ENCODE data around the gene NRTN.
"Not testable (repeated sequence)": the region's sequence is repeated elsewhere in the genome, so short reads cannot be mapped to it uniquely, and the experiment has no call there.

NRTN gene

GRCh38 chr19:5778402-5778801 lies 26.5 kb upstream of the NRTN start:
- Histone ChIP-seq H3K9ac (ENCODE audit: low read length) (no peak overlapping the region), H3K4me1 (ENCODE audit: low read length) (peaks cover 4% of the 10 kb centered on the region; the same call in 1 of the 2 replicates), H3K36me3 (replicated peaks; ENCODE audit: low read depth, low read length) (peaks cover 15% of the 10 kb centered on the region), H3K27me3 (ENCODE audit: low read depth, low read length) (no peaks in the 10 kb centered on the region), H3K9me3 (ENCODE audit: insufficient read depth, low read length) (no peaks in the 10 kb centered on the region), H3K79me2 (ENCODE audit: low read length) (no peaks in the 10 kb centered on the region), H3K4me3 (ENCODE audit: low read length) (no peak overlapping the region), H2AFZ (ENCODE audit: low read depth, low read length) (no peak overlapping the region), H3K27ac (ENCODE audit: low read length) (no peak overlapping the region), H4K20me1 (ENCODE audit: insufficient read depth, low read length) (no peaks in the 10 kb centered on the region), H3K4me2 (ENCODE audit: low read length) (no peak overlapping the region)
- TF ChIP-seq CTCF (IDR thresholded peaks at IDR 0.05; ENCODE audit: low read depth, low read length) (no peak), EZH2phosphoT487 (IDR thresholded peaks at IDR 0.05; ENCODE audit: low read depth) (no peak)

GRCh38 chr19:5780916-5781315 lies 24.0 kb upstream of the NRTN start:
- H3K79me2 ChIP-seq (ENCODE audit: low read length); H3K9me3 ChIP-seq (ENCODE audit: insufficient read depth, low read length); H3K9ac ChIP-seq (ENCODE audit: low read length); H3K4me3 ChIP-seq (ENCODE audit: low read length); H3K27ac ChIP-seq (ENCODE audit: low read length); H2AFZ ChIP-seq (ENCODE audit: low read depth, low read length); H3K27me3 ChIP-seq (ENCODE audit: low read depth, low read length); H3K4me2 ChIP-seq (ENCODE audit: low read length); H3K4me1 ChIP-seq (ENCODE audit: low read length); H4K20me1 ChIP-seq (ENCODE audit: insufficient read depth, low read length): not testable (repeated sequence)
- H3K36me3 ChIP-seq (replicated peaks; ENCODE audit: low read depth, low read length), result peaks cover 20% of the 10 kb centered on the region

- H3K79me2 ChIP-seq (ENCODE audit: low read length), result no peaks in the 10 kb centered on the region
- no peaks in the 10 kb centered on the region for H3K27me3 ChIP-seq (ENCODE audit: low read depth, low read length)
- no peak overlapping the region for H3K4me3 ChIP-seq (ENCODE audit: low read length)
- no peaks in the 10 kb centered on the region for H3K4me1 ChIP-seq (ENCODE audit: low read length)
- H3K27ac ChIP-seq (ENCODE audit: low read length), result no peak overlapping the region
- H3K9me3 ChIP-seq (ENCODE audit: insufficient read depth, low read length), result no peaks in the 10 kb centered on the region
- H4K20me1 ChIP-seq (ENCODE audit: insufficient read depth, low read length), result no peaks in the 10 kb centered on the region
- no peak for TF ChIP-seq EZH2phosphoT487 (IDR thresholded peaks at IDR 0.05; ENCODE audit: low read depth)
- TF ChIP-seq CTCF (IDR thresholded peaks at IDR 0.05; ENCODE audit: low read depth, low read length), result no peak
- H3K36me3 ChIP-seq (replicated peaks; ENCODE audit: low read depth, low read length), result peaks cover 34% of the 10 kb centered on the region
- no peak overlapping the region for H3K9ac ChIP-seq (ENCODE audit: low read length)
- H3K4me2 ChIP-seq (ENCODE audit: low read length), result no peak overlapping the region
- H2AFZ ChIP-seq (ENCODE audit: low read depth, low read length), result no peak overlapping the region
These were observed 22.5 kb upstream of the NRTN start for GRCh38 chr19:5782322-5782721.

- Histone ChIP-seq H3K36me3 (replicated peaks; ENCODE audit: low read depth, low read length) (peaks cover 41% of the 10 kb centered on the region), H4K20me1 (ENCODE audit: insufficient read depth, low read length) (no peaks in the 10 kb centered on the region), H3K4me2 (ENCODE audit: low read length) (no peak overlapping the region), H2AFZ (ENCODE audit: low read depth, low read length) (no peak overlapping the region), H3K27me3 (ENCODE audit: low read depth, low read length) (no peaks in the 10 kb centered on the region), H3K4me3 (ENCODE audit: low read length) (no peak overlapping the region), H3K9ac (ENCODE audit: low read length) (no peak overlapping the region), H3K4me1 (ENCODE audit: low read length) (no peaks in the 10 kb centered on the region), H3K79me2 (ENCODE audit: low read length) (no peaks in the 10 kb centered on the region), H3K27ac (ENCODE audit: low read length) (no peak overlapping the region), H3K9me3 (ENCODE audit: insufficient read depth, low read length) (no peaks in the 10 kb centered on the region)
- TF ChIP-seq CTCF (IDR thresholded peaks at IDR 0.05; ENCODE audit: low read depth, low read length), result no peak
- TF ChIP-seq EZH2phosphoT487 (IDR thresholded peaks at IDR 0.05; ENCODE audit: low read depth), result no peak
These were observed 21.6 kb upstream of the NRTN start for GRCh38 chr19:5782945-5783919.

Measured in OCI-LY3 (cell line).